SK-N-SH (cell line): ENCODE data around the gene DCDC1. TPM values are rescaled to one million over a fixed set of nuclear protein-coding genes. Genes with fewer than 3 reads are reported as not detected.

Experiments used
- CTCF ChIA-PET: fragments of 300-600, 350-600 bp; formaldehyde crosslinking; extraction: SDS; loops from one replicate; lab custom pipeline; 2021; lab: Yijun Ruan, JAX
- POLR2A ChIA-PET: fragments of 350-600 bp; sonication (Branson Sonifier 250); formaldehyde crosslinking; extraction: SDS; loops from one replicate; lab custom pipeline; 2020; ENCODE audit warnings: antibody characterized with exemption, inconsistent platforms; lab: Yijun Ruan, JAX
- DNase-seq: peaks from one replicate; pipeline ENCODE4 v3.0.0; 2012
- H2AFZ ChIP-seq: fragments of 200-600 bp; sonication (generic); 2 replicates; pipeline ENCODE4 v1.8.1; 2016; ENCODE audit warnings: antibody characterized with exemption, mild to moderate bottlenecking, low read depth
- H3F3A ChIP-seq: fragments of 200-600 bp; sonication (generic); replicated peaks from 2 replicates; pipeline ENCODE3; 2016; ENCODE audit warnings: antibody characterized with exemption, mild to moderate bottlenecking; ENCODE audit not compliant: insufficient read depth
- H3K27ac ChIP-seq, 2 experiments: fragments of 200-500 bp in 1 of 2; fragments of 200-600 bp in 1 of 2; sonication (Bioruptor generic) in 1 of 2; sonication (generic), shearing (Covaris generic) in 1 of 2; 2 replicates each; pipeline versions ENCODE4 v1.5.1 to v1.6.1; 2014 to 2016; ENCODE audit warnings: low read depth in 2 of 2, inconsistent platforms in 1 of 2, low read length in 1 of 2, mild to moderate bottlenecking in 1 of 2, mixed read lengths in 1 of 2
- H3K27me3 ChIP-seq: fragments of 200-600 bp; sonication (generic), shearing (Covaris generic); 2 replicates; pipeline ENCODE4 v1.6.1; 2016; ENCODE audit warnings: mixed run types; ENCODE audit not compliant: insufficient read depth
- H3K36me3 ChIP-seq, 2 experiments: fragments of 200-500 bp in 1 of 2; fragments of 200-600 bp in 1 of 2; sonication (Bioruptor generic) in 1 of 2; sonication (generic) in 1 of 2; replicated peaks in 1 of 2; 2 replicates each; pipeline versions ENCODE3 to v1.5.1; 2014 to 2016; ENCODE audit warnings: low read length in 1 of 2, mild to moderate bottlenecking in 1 of 2; ENCODE audit not compliant: insufficient read depth in 2 of 2, control insufficient read depth in 1 of 2
- H3K4me1 ChIP-seq, 2 experiments: fragments of 200-500 bp in 1 of 2; fragments of 200-600 bp in 1 of 2; sonication (Bioruptor generic) in 1 of 2; sonication (generic), shearing (Covaris generic) in 1 of 2; 2 replicates each; pipeline versions ENCODE4 v1.5.1 to v1.6.1; 2014 to 2016; ENCODE audit warnings: low read depth in 1 of 2, low read length in 1 of 2, mixed run types in 1 of 2; ENCODE audit not compliant: insufficient read depth in 2 of 2, control insufficient read depth in 1 of 2
- H3K4me2 ChIP-seq: fragments of 200-600 bp; sonication (generic), shearing (Covaris generic); 2 replicates; pipeline ENCODE4 v1.6.1; 2017; ENCODE audit warnings: mixed run types
- H3K4me3 ChIP-seq, 2 experiments: fragments of 200-500 bp in 1 of 2; fragments of 200-600 bp in 1 of 2; sonication (Bioruptor generic) in 1 of 2; sonication (generic), shearing (Covaris generic) in 1 of 2; 2 replicates each; pipeline versions ENCODE4 v1.5.1 to v1.8.1; 2014 to 2016; ENCODE audit warnings: low read depth in 2 of 2, inconsistent platforms in 1 of 2, low read length in 1 of 2, mild to moderate bottlenecking in 1 of 2, mixed read lengths in 1 of 2, moderate library complexity in 1 of 2
- H3K79me2 ChIP-seq: fragments of 200-600 bp; sonication (generic); 2 replicates; pipeline ENCODE4 v1.8.1; 2017; ENCODE audit warnings: mild to moderate bottlenecking; ENCODE audit not compliant: insufficient read depth
- H3K9ac ChIP-seq: fragments of 200-600 bp; sonication (generic); 2 replicates; pipeline ENCODE4 v1.6.1; 2017; ENCODE audit warnings: mixed run types
- H3K9me2 ChIP-seq: fragments of 200-600 bp; sonication (generic); 2 replicates; pipeline ENCODE4 v1.6.1; 2017; ENCODE audit warnings: mixed run types
- H3K9me3 ChIP-seq: fragments of 200-600 bp; sonication (generic); 2 replicates; pipeline ENCODE4 v1.6.1; 2017; ENCODE audit warnings: mixed run types, mild to moderate bottlenecking, moderate library complexity
- H4K20me1 ChIP-seq: fragments of 200-600 bp; sonication (generic); 2 replicates; pipeline ENCODE4 v1.6.1; 2017; ENCODE audit warnings: mild to moderate bottlenecking, mixed run types; ENCODE audit not compliant: insufficient read depth
- EP300 ChIP-seq, 2 experiments: IDR thresholded peaks; 2 replicates each; pipeline versions ENCODE4 v1.4.0 to v1.6.1; 2012; ENCODE audit warnings: borderline replicate concordance in 1 of 2, low read depth in 1 of 2, low read length in 1 of 2
- FOXM1 ChIP-seq: IDR thresholded peaks from 2 replicates; pipeline ENCODE4 v1.4.0; 2012; ENCODE audit warnings: low read depth, mild to moderate bottlenecking
- GABPA ChIP-seq: IDR thresholded peaks from 2 replicates; pipeline ENCODE4 v1.4.0; 2012; ENCODE audit warnings: low read depth, mild to moderate bottlenecking
- IRF3 ChIP-seq: fragments of 150-350 bp; IDR thresholded peaks from 2 replicates; pipeline ENCODE4 v1.6.1; 2016; ENCODE audit warnings: mild to moderate bottlenecking, low read depth, low read length
- NFIC ChIP-seq: IDR thresholded peaks from 2 replicates; pipeline ENCODE4 v1.4.0; 2012; ENCODE audit warnings: borderline replicate concordance
- PBX3 ChIP-seq: IDR thresholded peaks from 2 replicates; pipeline ENCODE4; 2012
- TCF12 ChIP-seq: IDR thresholded peaks from 2 replicates; pipeline ENCODE4 v1.4.0; 2012
- TEAD4 ChIP-seq: IDR thresholded peaks from 2 replicates; pipeline ENCODE4 v1.4.0; 2012; ENCODE audit warnings: mild to moderate bottlenecking, borderline replicate concordance; ENCODE audit not compliant: insufficient read depth
- USF1 ChIP-seq: IDR thresholded peaks from 2 replicates; pipeline ENCODE4 v1.4.0; 2012; ENCODE audit warnings: low read depth, borderline replicate concordance
- USF2 ChIP-seq: fragments of 150-350 bp; IDR thresholded peaks from 2 replicates; pipeline ENCODE4 v1.6.1; 2017; ENCODE audit warnings: antibody characterized with exemption, low read length, low read depth, borderline replicate concordance
- ZBTB33 ChIP-seq: IDR thresholded peaks from 2 replicates; pipeline ENCODE4 v1.4.0; 2012; ENCODE audit warnings: low read depth, borderline replicate concordance
- WGBS: methylation state at CpG from one replicate; pipeline ENCODE4 v1.1.6; 2017; ENCODE audit warnings: low lambda C conversion rate; 5-methylcytosine and 5-hydroxymethylcytosine counted together
- polyA plus RNA-seq, 3 experiments: library from polyadenylated mRNA; depleted of rRNA; stranded (reverse); fragments of >200 nt; gene quantifications; 2 replicates each; pipeline ENCODE4 v1.2.3, GENCODE V29; 2012

The DCDC1 gene
- polyA plus RNA-seq, 1 of the 3 experiments (the other 2 are of a cell fraction): 0.12 TPM

- CTCF ChIA-PET: interaction anchor here (1.7 kb wide), 1 partner anchor 13 kb away, joined by 7 read pairs; no protein-coding TSS in a partner anchor
- no peak overlapping the region for H3K4me3 ChIP-seq
- DNase-seq: no peak
- POLR2A ChIA-PET: no interaction called here
- TF ChIP-seq EP300 (IDR thresholded peaks at IDR 0.05; ENCODE audit: borderline replicate concordance in 1 of 2, low read depth in 1 of 2, low read length in 1 of 2) (no peak), PBX3 (no peak), NFIC (no peak), USF2 (no peak), ZBTB33 (no peak), TEAD4 (no peak), FOXM1 (no peak), IRF3 (no peak), GABPA (no peak), USF1 (no peak), TCF12 (no peak)
- H3K9me3 ChIP-seq: no peaks in the 10 kb centered on the region
- H4K20me1 ChIP-seq: no peaks in the 10 kb centered on the region
- no peaks in the 10 kb centered on the region for H3K4me1 ChIP-seq
- 36% methylated on average over 3 of the region's 3 CpGs for WGBS
- no peaks in the 10 kb centered on the region for H3F3A ChIP-seq
- H3K4me2 ChIP-seq: no peak overlapping the region
- no peak overlapping the region for H3K27ac ChIP-seq
- no peaks in the 10 kb centered on the region for H3K79me2 ChIP-seq
- no peaks in the 10 kb centered on the region for H3K36me3 ChIP-seq
- H3K9me2 ChIP-seq: no peaks in the 10 kb centered on the region
- no peak overlapping the region for H2AFZ ChIP-seq
- H3K27me3 ChIP-seq: no peaks in the 10 kb centered on the region
- H3K9ac ChIP-seq: no peak overlapping the region
Observed at GRCh38 chr11:31327417-31327816, 42.1 kb downstream of the DCDC1 start.
